ENCODE data around the gene ISG15.

The ISG15 gene

GRCh38 chr1:1041873-1042272 lies 28.6 kb downstream of the ISG15 start:
- no peak for TF ChIP-seq CTCF (IDR thresholded peaks at IDR 0.05)

- no peak for TF ChIP-seq CTCF (IDR thresholded peaks at IDR 0.05)
Measured at GRCh38 chr1:1042835-1043234, 29.5 kb downstream of the ISG15 start.

- no peak for TF ChIP-seq CTCF (IDR thresholded peaks at IDR 0.05)
Measured at GRCh38 chr1:1043411-1043810, 30.1 kb downstream of the ISG15 start.

- no peak for TF ChIP-seq CTCF (IDR thresholded peaks at IDR 0.05)
Measured at GRCh38 chr1:1043921-1044320, 30.6 kb downstream of the ISG15 start.

GRCh38 chr1:1044455-1045078 lies 31.3 kb downstream of the ISG15 start:
- no peak for TF ChIP-seq CTCF (IDR thresholded peaks at IDR 0.05)

GRCh38 chr1:1045129-1045528 lies 31.8 kb downstream of the ISG15 start:
- no peak for TF ChIP-seq CTCF (IDR thresholded peaks at IDR 0.05)

GRCh38 chr1:1046243-1046642 lies 32.9 kb downstream of the ISG15 start:
- no peak for TF ChIP-seq CTCF (IDR thresholded peaks at IDR 0.05)

GRCh38 chr1:1046767-1047166 lies 33.5 kb downstream of the ISG15 start:
- no peak for TF ChIP-seq CTCF (IDR thresholded peaks at IDR 0.05)

Data from LNCAP (cell line).